Panc1 (cell line): Measurements from ENCODE around the gene MBD1.

Experiments
- CTCF ChIP-seq: fragments of 450-650 bp; IDR thresholded peaks from 2 replicates; pipeline ENCODE4 v1.5.1; 2017; ENCODE audit warnings: mild to moderate bottlenecking
- POLR2AphosphoS5 ChIP-seq: IDR thresholded peaks from 2 replicates; pipeline ENCODE4 v1.6.1; 2012; ENCODE audit warnings: mild to moderate bottlenecking, low read depth, low read length, moderate library complexity
- SIN3A ChIP-seq: IDR thresholded peaks from 2 replicates; pipeline ENCODE4 v1.6.1; 2012; ENCODE audit warnings: low read depth, mild to moderate bottlenecking, low read length, moderate library complexity, borderline replicate concordance; ENCODE audit not compliant: insufficient read depth
- TCF7L2 ChIP-seq: IDR thresholded peaks from 2 replicates; pipeline ENCODE4 v1.6.1; 2011; ENCODE audit warnings: mild to moderate bottlenecking, low read depth, low read length, inconsistent platforms

- TF ChIP-seq TCF7L2 = peak; percentile 32; the same call in 1 of the 2 replicates
- no peak for TF ChIP-seq CTCF
- no peak for TF ChIP-seq POLR2AphosphoS5
- TF ChIP-seq SIN3A = no peak
Observed at GRCh38 chr18:50306944-50307343, 25.6 kb upstream of the MBD1 start.
